Duodenal mucosa (tissue), 2 donors: ENCODE data around the gene PXT1.

Experiments used
- H3K27ac ChIP-seq: one replicate; pipeline ENCODE4 v1.7.0; 2013; ENCODE audit warnings: low read depth, low read length
- H3K27me3 ChIP-seq, 2 donors: one replicate each; pipeline ENCODE4 v1.7.0; 2013; ENCODE audit warnings: low read length in 2 of 2, control low read depth in 1 of 2; ENCODE audit not compliant: insufficient read depth in 2 of 2, control insufficient read depth in 1 of 2
- H3K36me3 ChIP-seq, 2 donors: one replicate each; pipeline ENCODE4 v1.7.0; 2013; ENCODE audit warnings: low read length in 2 of 2, control low read depth in 1 of 2; ENCODE audit not compliant: insufficient read depth in 2 of 2, control insufficient read depth in 1 of 2
- H3K4me1 ChIP-seq, 2 donors: one replicate each; pipeline ENCODE4 v1.7.0; 2013; ENCODE audit warnings: low read length in 2 of 2, control low read depth in 1 of 2; ENCODE audit not compliant: insufficient read depth in 2 of 2, control insufficient read depth in 1 of 2
- H3K4me3 ChIP-seq, 2 donors: one replicate each; pipeline ENCODE4 v1.7.0; 2013; ENCODE audit warnings: low read length in 2 of 2, low read depth in 1 of 2
- H3K9ac ChIP-seq, 2 donors: one replicate each; pipeline ENCODE4 v1.7.0; 2013; ENCODE audit warnings: low read length in 2 of 2, low read depth in 1 of 2
- H3K9me3 ChIP-seq, 2 donors: one replicate each; pipeline ENCODE4 v1.7.0; 2013; ENCODE audit warnings: low read length in 2 of 2, control low read depth in 1 of 2; ENCODE audit not compliant: control insufficient read depth in 1 of 2

PXT1 gene

GRCh38 chr6:36399970-36400369 lies 42.7 kb downstream of the PXT1 start:
- H3K9me3 ChIP-seq = no peaks in the 10 kb centered on the region
- no peaks in the 10 kb centered on the region for H3K36me3 ChIP-seq
- H3K9ac ChIP-seq = no peak overlapping the region
- no peaks in the 10 kb centered on the region for H3K4me1 ChIP-seq
- H3K27me3 ChIP-seq = peaks cover 0 to 5% of the 10 kb centered on the region in 2 donors
- no peak overlapping the region for H3K4me3 ChIP-seq
- H3K27ac ChIP-seq = no peak overlapping the region

DNA sequence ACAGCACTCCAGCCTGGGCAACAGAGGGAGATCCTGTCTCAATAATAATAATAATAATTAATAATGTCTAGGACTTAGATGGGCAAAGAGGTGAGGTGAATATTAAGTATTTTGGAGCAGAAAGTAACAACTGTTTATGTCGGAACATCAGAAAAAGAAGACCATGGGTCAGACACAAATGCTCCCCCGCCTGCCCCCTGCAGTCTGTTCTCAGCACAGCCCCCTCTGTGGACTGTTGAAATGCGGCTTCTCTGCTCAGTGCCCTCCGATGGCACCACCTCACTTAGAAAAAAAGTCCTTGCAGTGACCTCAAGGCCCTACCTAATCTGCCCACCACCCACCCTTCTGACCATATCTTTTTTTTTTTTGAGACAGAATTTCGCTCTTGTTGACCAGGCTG lies 50.0 kb downstream of the PXT1 start:
- Histone ChIP-seq H3K4me1 (peaks cover 7 to 13% of the 10 kb centered on the region in 2 donors), H3K36me3 (no peaks in the 10 kb centered on the region), H3K9ac (no peak overlapping the region), H3K27me3 (no peaks in the 10 kb centered on the region), H3K9me3 (no peaks in the 10 kb centered on the region), H3K27ac (no peak overlapping the region), H3K4me3 (no peak overlapping the region)

DNA sequence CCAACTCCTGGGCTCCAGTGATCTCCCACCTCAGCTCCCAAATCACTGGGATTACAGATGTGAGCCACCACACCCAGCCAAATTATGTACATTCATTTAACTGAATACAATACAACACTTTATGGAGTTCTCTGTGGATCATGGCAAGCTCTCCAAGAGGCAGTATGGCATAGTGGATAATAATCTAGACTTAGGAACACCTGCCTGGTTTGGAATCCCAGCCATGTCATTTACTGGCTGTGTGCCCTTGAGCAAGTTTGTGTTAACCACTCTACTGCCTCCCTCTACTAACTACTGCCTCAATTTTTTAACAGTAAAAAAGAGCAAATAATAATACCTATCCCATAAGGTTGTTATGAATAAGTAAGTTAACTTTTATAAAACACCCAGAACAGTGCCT lies 53.3 kb downstream of the PXT1 start:
- Histone ChIP-seq H3K4me3 (no peak overlapping the region), H3K9ac (no peak overlapping the region), H3K9me3 (no peaks in the 10 kb centered on the region), H3K27ac (no peak overlapping the region), H3K4me1 (peaks cover 7 to 17% of the 10 kb centered on the region in 2 donors), H3K36me3 (no peaks in the 10 kb centered on the region), H3K27me3 (no peaks in the 10 kb centered on the region)

DNA sequence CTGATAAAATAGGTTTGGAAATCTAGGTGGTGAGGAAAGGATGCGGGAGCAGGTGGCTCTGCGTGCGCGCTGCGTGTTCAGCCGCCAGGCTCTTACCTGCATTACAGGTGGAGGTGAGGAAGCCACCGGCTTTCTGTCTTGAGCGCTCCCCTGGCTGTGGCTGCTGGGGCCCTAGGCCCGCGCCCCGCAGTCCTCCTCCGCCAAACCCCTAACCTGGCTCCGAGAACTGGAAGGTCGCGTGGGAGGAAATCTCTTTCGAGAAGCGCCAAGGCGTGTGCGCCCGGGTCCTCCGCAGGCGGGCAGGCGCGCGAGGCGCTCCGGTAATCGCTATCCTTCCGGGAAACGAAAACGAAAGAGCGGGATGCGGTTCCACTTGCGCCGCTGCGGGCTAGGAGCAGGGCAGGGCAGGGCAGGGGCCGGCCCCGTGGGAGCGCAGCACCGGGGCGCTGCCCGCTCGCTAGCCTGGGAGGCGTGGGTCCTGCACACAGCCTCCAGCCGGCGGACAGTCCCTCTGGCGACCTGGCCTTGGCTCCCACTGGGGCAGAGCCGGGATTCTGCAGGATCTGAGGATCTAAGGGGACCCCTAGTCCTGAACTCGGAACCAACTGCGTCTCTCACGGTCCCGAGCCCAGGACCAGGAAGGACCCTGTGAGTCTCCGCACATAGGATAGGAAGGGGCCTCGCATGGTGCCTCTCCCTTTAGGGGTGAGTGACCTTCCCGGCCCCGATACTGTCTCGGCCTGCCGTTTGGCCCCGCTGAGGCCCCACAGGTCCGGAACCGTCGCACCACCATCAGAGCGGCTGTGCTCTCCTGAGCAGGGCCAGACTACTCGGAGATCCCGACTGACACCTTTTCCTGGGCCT lies 55.0 kb downstream of the PXT1 start, which contains the start of gene ETV7:
TSS of gene ETV7 (minus strand) at position 230 of the 864 bp plus-strand sequence. CDS start at position 102, 128 bp downstream.
- H3K27me3 ChIP-seq = no peaks in the 10 kb centered on the region
- peaks cover 0 to 11% of the 10 kb centered on the region in 2 donors for H3K4me1 ChIP-seq
- H3K9ac ChIP-seq = peak within 1 kb of the TSS; percentile 79 to 91
- peak within 1 kb of the TSS; percentile 11 for H3K27ac ChIP-seq
- no peaks in the 10 kb centered on the region for H3K9me3 ChIP-seq
- H3K4me3 ChIP-seq = peak within 1 kb of the TSS; percentile 86 to 93
- H3K36me3 ChIP-seq = peaks cover 0 to 4% of the 10 kb centered on the region in 2 donors

GRCh38 chr6:36386495-36387439 lies 55.9 kb downstream of the PXT1 start:
- Histone ChIP-seq H3K4me3 (peak overlapping the region; percentile 86 to 93), H3K9ac (peak overlapping the region; percentile 79 to 91), H3K9me3 (no peaks in the 10 kb centered on the region), H3K36me3 (peaks cover 0 to 4% of the 10 kb centered on the region in 2 donors), H3K4me1 (peaks cover 0 to 11% of the 10 kb centered on the region in 2 donors), H3K27me3 (no peaks in the 10 kb centered on the region), H3K27ac (peak overlapping the region; percentile 11)

GRCh38 chr6:36384095-36384494 lies 58.6 kb downstream of the PXT1 start:
- H3K4me1 ChIP-seq = peaks cover 0 to 11% of the 10 kb centered on the region in 2 donors
- no peaks in the 10 kb centered on the region for H3K9me3 ChIP-seq
- H3K27me3 ChIP-seq = no peaks in the 10 kb centered on the region
- H3K27ac ChIP-seq = no peak overlapping the region
- no peak overlapping the region for H3K9ac ChIP-seq
- no peak overlapping the region for H3K4me3 ChIP-seq
- H3K36me3 ChIP-seq = peaks cover 0 to 4% of the 10 kb centered on the region in 2 donors

GRCh38 chr6:36383606-36384005 lies 59.0 kb downstream of the PXT1 start:
- Histone ChIP-seq H3K9me3 (no peaks in the 10 kb centered on the region), H3K9ac (no peak overlapping the region), H3K27me3 (no peaks in the 10 kb centered on the region), H3K4me3 (no peak overlapping the region), H3K27ac (no peak overlapping the region), H3K4me1 (peaks cover 0 to 11% of the 10 kb centered on the region in 2 donors), H3K36me3 (peaks cover 0 to 4% of the 10 kb centered on the region in 2 donors)

- Histone ChIP-seq H3K4me1 (peaks cover 0 to 6% of the 10 kb centered on the region in 2 donors), H3K4me3 (no peak overlapping the region), H3K27ac (no peak overlapping the region), H3K27me3 (no peaks in the 10 kb centered on the region), H3K9ac (no peak overlapping the region), H3K36me3 (peaks cover 0 to 4% of the 10 kb centered on the region in 2 donors), H3K9me3 (no peaks in the 10 kb centered on the region)
These were observed 59.7 kb downstream of the PXT1 start for GRCh38 chr6:36382976-36383375.

- Histone ChIP-seq H3K27ac (no peak overlapping the region), H3K27me3 (no peaks in the 10 kb centered on the region), H3K36me3 (peaks cover 0 to 4% of the 10 kb centered on the region in 2 donors), H3K4me1 (peaks cover 0 to 2% of the 10 kb centered on the region in 2 donors), H3K9me3 (no peaks in the 10 kb centered on the region), H3K4me3 (no peak overlapping the region), H3K9ac (no peak overlapping the region)
These were observed 60.9 kb downstream of the PXT1 start for GRCh38 chr6:36381502-36382389.
